ENCODE measurements around the gene P2RX7. TPM values are rescaled to one million over a fixed set of nuclear protein-coding genes. Genes with fewer than 3 reads are reported as not detected.

The P2RX7 gene
- total RNA-seq, 1 donor from 2014 or later: 4.2 TPM

DNA sequence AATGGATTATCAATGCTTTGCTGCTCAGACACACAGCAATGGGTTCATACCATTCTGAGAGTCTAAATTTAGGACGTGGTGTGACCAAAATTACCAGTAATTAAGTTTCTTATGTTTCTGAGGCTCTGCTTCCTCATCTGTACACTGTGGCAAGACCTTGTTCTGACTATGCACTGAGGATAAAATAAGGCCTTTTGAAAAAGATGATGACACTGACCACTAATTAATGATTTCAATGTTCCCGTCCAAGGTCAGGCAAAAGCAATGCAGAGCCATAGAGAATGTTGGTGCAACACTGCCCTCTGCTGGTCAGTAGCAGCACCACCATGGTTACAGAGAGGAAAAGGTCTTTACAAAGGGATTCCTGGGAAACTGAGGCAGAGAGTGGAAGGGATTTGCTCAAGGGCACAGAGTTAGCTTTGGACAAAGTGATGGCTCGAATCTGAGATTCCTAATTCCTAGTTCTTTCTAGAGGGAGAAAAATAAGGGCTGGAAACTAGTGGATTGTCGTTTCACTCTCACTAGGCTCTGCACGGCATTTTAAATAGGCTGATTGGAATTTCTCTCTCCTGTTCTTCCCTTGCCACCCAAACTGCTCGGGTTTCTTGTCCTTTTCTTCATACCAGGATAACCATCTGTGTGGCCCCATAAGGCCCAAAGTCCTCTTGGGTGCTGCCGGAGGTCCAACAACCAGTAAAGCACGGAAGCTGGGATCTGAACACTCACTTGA lies 22.3 kb upstream of the P2RX7 start:
- DNase-seq: peak; percentile 21

DNA sequence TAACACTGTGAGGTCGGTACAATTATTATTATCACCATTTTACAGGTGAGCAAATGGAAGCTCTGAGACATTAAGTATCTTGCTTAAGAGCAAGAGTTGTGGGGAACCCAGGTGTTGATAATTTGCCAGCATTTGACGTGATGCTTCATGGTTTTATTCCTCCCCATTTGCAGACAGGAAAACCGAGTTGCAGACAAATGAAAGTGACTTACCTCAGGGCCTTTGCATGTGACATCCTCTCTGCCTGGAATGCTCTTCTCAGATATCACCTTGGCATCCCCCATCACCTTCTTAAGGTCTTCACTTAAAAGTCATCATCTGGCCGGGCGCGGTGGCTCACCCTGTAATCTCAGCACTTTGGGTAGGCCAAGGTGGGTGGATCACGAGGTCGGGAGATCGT lies 21.0 kb upstream of the P2RX7 start:
- no peak for DNase-seq

DNA sequence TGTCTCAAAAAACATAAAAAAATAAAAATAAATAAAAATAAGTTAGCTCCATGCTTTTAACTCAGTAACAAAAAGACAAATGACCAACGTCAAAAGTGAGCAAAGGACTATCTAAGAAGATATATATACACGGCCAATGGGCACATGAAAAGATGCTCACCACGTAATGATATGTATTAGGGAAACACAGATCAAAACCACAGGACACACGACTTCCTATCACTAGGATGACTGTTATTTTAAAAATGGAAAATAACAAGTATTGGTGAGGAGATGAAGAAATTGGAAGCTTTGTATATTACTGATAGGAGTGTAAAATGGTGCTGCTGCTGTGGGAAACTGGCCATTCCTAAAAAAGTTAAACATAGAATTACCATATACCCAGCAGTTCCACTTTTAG lies 20.2 kb upstream of the P2RX7 start:
- DNase-seq: no peak

GRCh38 chr12:121113057-121113456 lies 19.6 kb upstream of the P2RX7 start:
- no peak for DNase-seq

GRCh38 chr12:121114019-121114639 lies 18.5 kb upstream of the P2RX7 start:
- no peak for DNase-seq

- no peak for DNase-seq
Observed at GRCh38 chr12:121114806-121115205, 17.9 kb upstream of the P2RX7 start.

DNA sequence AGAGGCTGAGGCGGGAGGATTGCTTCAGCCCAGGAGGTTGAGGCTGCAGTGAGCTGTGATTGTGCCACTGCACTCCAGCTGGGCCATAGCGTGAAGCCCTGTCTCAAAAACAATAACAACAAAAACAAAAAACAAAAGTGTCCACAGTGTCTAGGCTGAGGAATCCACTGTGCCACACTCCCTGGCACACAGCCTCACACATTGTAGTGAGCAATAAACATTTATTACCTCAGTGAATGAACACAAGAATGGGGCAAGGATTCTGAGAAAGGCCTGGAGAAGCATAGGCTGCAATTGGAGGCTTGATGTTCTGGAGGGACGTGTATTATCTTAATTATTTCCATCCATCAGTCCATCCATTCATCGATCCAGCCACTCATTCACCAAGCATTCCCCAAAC lies 17.1 kb upstream of the P2RX7 start:
- DNase-seq: no peak

DNA sequence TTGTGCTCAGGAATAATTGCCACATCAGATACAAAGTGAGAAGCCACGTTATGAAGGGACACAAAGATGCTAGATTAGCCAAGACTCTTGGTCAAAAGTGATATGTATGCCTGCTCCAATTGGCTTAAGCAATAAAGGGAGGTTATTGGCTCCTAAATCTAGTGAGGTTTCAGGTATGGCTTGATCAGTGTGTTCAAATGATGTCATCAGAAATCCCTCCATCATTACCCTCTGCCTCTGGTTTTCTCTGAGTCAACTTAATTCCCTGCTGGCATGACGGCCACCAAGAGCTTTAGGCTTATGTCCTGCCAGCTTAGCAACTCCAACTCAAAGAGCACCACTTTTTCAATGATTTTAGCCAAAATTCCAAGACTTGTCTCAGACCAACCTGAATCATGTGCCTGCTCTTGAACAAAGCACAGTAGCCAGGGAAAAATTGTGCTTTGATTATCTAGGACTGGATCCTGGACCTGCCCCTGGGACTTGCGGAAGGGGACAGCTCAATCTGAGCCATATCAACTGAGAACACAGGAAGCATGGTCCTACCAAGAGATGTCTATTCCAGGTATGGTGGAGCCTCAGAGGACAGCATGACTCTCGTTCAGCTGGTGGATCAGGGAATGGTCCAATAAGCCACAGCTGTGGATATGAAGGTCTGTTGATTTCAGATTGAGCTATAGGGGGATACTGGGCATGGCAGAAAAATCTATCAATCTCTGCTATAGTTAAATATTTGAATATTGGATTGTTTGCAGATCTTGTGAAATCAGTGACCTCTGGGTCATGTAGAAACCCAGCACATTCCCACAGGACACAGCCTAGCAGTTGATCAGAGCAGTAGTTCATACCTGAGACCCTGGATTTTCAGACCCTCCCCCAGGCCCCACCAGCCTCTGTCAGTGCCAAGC lies 16.1 kb upstream of the P2RX7 start:
- no peak for DNase-seq

- DNase-seq: no peak
Observed at GRCh38 chr12:121117226-121117777, 15.4 kb upstream of the P2RX7 start.

GRCh38 chr12:121120323-121120722 lies 12.4 kb upstream of the P2RX7 start:
- DNase-seq: no peak

- no peak for DNase-seq
Observed at GRCh38 chr12:121120989-121121755, 11.5 kb upstream of the P2RX7 start.

DNA sequence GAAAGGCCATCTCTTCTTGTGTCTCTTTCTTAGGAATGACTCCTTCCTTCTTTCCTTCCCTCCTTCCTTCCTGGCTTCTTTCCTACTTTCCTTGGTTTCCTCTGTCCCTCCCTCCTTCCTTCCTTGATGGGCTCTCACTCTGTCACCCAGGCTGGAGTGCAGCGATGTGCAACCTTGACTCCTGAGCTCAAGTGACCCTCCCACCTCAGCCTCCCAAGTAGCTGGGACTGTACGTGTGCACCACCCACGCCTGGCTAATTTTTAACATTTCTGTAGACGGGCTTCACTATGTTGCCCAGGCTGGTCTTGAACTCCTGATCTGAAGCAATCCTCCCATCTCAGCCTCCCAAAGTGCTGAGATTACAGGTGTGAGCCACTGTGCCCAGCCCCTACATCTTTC lies 10.9 kb upstream of the P2RX7 start:
- DNase-seq: no peak

DNA sequence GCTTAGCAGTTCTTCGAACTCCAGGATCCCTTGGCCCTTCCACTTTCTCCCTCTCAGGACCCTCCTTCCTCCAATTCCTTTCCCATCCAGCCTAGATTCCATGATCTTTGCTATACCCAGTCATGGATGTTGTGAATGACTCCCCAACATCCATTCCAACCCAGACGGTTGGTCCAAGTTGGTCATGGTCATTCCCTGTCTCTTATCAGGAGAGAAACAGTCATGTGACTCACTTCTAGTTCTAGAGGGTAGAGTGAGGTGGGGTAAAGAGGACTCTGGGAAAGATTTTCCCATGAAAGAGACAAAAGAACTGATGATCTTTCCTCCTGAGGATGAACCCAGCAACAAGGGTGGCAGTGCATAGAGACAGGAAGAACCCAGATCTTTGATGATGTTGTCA lies 9.2 kb upstream of the P2RX7 start:
- no peak for DNase-seq

DNA sequence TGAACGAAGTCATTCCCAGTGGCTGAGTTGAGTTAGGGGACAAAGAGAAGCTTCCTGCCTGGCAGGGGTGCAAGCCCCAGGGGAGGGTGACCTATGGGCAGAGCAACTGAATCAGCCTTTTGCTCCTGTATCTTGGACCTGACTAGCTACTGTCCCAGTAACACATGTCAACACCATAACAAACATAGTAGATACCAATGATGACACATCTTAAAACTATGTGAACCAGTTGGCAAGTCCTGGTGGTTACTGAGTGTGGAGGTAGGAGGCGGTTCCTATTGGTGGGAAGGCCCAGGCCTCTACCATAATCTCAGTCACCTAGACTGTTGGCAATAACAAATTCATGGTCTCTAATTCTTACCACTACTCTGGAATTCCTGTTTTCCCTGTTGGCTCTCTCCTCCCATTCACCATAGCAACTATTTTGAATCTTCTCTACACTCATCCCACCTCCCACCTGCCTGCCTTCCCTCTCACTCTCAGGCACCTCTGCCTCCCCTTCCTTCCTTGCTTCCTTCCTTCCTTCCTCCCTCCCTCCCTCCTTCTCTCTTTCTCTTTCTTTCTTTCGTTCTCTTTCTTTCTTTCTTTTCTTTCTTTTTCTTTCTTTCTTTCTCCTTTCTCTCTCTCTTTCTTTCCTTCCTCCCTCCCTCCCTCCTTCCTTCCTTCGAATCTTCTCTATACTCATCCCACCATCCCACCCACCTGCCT lies 8.1 kb upstream of the P2RX7 start:
- no peak for DNase-seq

DNA sequence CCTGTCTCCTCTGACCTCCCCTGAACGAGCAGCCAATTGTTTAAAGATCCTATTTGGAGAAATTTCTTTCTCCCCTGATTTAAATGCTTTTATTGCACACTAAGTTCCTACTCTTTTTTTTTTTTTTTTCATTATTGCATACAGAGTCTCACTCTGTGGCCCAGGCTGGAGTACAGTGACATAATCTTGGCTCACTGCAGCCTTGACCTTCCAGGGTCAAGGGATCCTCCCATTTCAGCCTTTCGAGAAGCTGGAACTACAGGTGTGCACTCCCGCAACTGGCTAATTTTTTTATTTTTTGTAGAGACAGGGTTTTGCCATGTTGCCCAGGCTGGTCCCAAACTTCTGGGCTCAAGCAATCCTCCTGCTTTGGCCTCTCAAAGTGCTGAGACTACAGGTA lies 5.2 kb upstream of the P2RX7 start:
- no peak for DNase-seq

DNA sequence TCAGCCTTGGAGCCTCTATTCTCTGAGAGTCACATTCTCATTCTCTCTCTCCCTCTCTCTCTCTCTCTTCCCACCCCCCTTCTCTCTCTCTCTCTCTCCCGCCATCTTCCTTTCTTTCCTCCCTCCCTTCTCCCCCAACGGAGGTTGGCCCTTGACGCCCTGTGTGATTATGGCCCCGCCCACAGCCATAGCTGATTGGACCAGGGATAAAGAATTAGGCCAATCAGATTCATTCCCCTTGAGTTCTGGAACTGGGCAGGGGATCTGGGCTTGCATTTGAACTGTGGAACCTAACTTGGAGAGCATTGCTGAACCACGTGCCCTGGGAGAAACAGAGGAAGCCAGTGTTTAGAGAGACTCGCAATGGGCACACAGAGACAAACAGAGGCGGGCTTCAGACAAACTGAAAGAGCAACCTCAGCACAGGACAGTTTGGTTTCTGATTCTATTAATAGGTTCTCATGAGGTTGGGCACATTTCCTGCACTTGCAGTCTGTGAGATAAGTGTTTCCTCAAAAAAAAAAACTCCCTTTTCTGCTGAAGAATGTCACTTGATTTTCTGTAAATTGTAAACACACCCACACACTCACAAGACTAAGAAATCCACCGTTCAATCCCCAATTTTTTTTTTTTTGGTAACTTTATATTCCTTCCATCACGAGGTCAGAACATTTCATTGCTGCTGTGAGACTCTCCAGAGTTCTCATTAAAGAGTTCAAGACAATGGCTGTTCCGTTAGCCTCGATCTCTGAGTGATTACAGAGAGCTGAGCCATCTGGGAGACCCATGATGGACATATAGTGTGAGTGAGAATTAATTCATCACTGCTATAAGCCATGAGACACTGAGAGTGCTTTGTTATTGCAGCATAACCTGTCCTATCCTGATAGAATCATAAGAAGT lies 3.5 kb upstream of the P2RX7 start:
- DNase-seq: peak; percentile 65

- DNase-seq: no peak
Observed at GRCh38 chr12:121129811-121130147, 2.9 kb upstream of the P2RX7 start.

DNA sequence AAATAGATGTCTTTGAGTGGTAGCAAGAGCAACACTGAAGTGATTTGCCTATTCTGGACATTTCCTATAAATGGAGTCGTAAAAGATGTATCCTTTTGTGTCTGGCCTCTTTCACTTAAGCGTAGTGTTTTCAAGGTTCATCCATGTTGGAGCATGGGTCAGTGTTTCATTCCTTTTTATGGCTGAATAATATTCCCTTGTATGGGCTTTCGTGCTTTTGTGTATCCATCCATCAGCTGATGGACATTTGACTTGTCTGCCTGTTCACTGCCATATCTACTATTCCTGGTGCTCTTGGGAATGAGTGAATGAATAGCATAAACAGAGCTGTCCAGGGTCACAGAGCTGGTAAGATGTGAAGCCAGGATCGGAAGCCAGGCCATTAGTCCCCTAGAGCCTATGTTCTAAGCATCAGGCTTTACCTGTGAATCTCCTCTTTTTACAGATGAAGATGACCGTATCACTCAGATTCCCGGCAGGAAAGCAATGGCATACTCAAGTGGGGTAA lies 1.8 kb upstream of the P2RX7 start:
- no peak for DNase-seq

- no peak for DNase-seq
Observed at GRCh38 chr12:121131941-121132341, 735 bp upstream of the P2RX7 start.

DNA sequence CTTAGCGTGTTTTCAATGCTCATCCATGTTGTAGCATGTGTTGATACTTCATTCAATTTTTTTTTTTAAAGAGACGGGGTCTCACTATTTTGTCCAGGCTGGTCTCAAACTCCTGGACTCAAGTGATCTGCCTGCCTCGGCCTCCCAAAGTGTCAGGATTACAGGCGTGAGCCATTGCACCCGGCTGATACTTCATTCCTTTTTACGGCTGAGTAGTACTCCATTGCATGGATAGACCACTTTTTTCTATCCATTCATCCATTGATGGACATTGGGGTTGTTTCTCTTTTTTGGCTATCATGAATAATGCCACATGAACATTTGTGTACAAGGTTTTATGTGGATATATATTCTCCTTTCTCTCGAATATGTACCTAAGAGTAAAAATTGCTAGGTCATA lies 1.2 kb downstream of the P2RX7 start:
- no peak for DNase-seq

All from skin of body (tissue), 2 donors.